GM12878 (cell line): ENCODE measurements around the gene C1QL4. TPM values are rescaled to one million over a fixed set of nuclear protein-coding genes. Genes with fewer than 3 reads are reported as not detected.

ENCODE experiments used
- ATAC-seq: fragments of 200-7000 bp; cut with Tn5 transposase; 3 replicates; pipeline ENCODE4 v1.9.1; 2020; ENCODE audit warnings: mild to moderate bottlenecking, moderate library complexity
- BruUV-seq: library from RNA; stranded (reverse); fragments of 400-500 nt; replicated peaks from 2 replicates; lab custom pipeline; 2021; lab: Mats Ljungman, UMichigan
- CTCF ChIA-PET: fragments of 300-600 bp; sonication (Branson Sonifier 250); formaldehyde crosslinking; extraction: SDS; loops from one replicate; lab custom pipeline; 2021; ENCODE audit warnings: inconsistent platforms; lab: Yijun Ruan, JAX
- POLR2A ChIA-PET: fragments of 350-600 bp; formaldehyde crosslinking; extraction: SDS; loops from one replicate; lab custom pipeline; 2021; ENCODE audit warnings: inconsistent platforms; lab: Charles Lee
- RAD21 ChIA-PET: fragments of 300-600 bp; sonication (Branson Sonifier 250); formaldehyde crosslinking; loops from one replicate; lab custom pipeline; 2023; ENCODE audit warnings: antibody characterized with exemption; ENCODE audit not compliant: unreplicated experiment; lab: Charles Lee
- SMC1A ChIA-PET: fragments of 300-600 bp; sonication (Branson Sonifier 250); formaldehyde crosslinking; loops from one replicate; lab custom pipeline; 2023; ENCODE audit not compliant: unreplicated experiment, uncharacterized antibody; lab: Charles Lee
- DNase-seq: peaks from one replicate; pipeline ENCODE4 v3.0.0-alpha.2; 2011; ENCODE audit warnings: low read depth, low spot score
- FAIRE-seq: peaks from 3 replicates; lab custom pipeline; 2011; peaks lifted over from hg19 to GRCh38; lab: Jason Lieb, UNC
- H2AFZ ChIP-seq: 2 replicates; pipeline ENCODE4 v1.6.0; 2011; ENCODE audit warnings: low read depth, low read length, control low read depth; ENCODE audit not compliant: control insufficient read depth
- H3K27ac ChIP-seq: 2 replicates; pipeline ENCODE4 v1.5.1; 2011; ENCODE audit warnings: control low read depth; ENCODE audit not compliant: control insufficient read depth, insufficient read depth
- H3K27me3 ChIP-seq, 2 experiments: replicated peaks in 1 of 2; 2 replicates each; pipeline versions ENCODE4 v1.6.0 to v1.6.1; 2011; ENCODE audit warnings: low read length in 1 of 2; ENCODE audit not compliant: control insufficient read depth in 2 of 2, insufficient read depth in 2 of 2
- H3K36me3 ChIP-seq, 2 experiments: 2 replicates each; pipeline ENCODE4 v1.5.1; 2011; ENCODE audit warnings: low read length in 1 of 2; ENCODE audit not compliant: control insufficient read depth in 2 of 2, insufficient read depth in 2 of 2
- H3K4me1 ChIP-seq: 2 replicates; pipeline ENCODE4 v1.6.1; 2011; ENCODE audit warnings: mild to moderate bottlenecking, low read length, moderate library complexity, mixed read lengths; ENCODE audit not compliant: control insufficient read depth, insufficient read depth
- H3K4me2 ChIP-seq: 2 replicates; pipeline ENCODE4 v1.6.0; 2011; ENCODE audit warnings: control low read depth; ENCODE audit not compliant: control insufficient read depth, insufficient read depth
- H3K4me3 ChIP-seq: fragments of 200-600 bp; sonication (generic); 2 replicates; pipeline ENCODE4 v1.5.1; 2016
- H3K79me2 ChIP-seq: 2 replicates; pipeline ENCODE4 v1.6.0; 2011; ENCODE audit warnings: low read length; ENCODE audit not compliant: control insufficient read depth, insufficient read depth
- H3K9ac ChIP-seq: 2 replicates; pipeline ENCODE4 v1.8.0; 2011; ENCODE audit warnings: low read length, control low read depth, mixed read lengths; ENCODE audit not compliant: control insufficient read depth, insufficient read depth
- H3K9me3 ChIP-seq: replicated peaks from 3 replicates; pipeline ENCODE4 v1.5.1; 2011; ENCODE audit warnings: mild to moderate bottlenecking, low read length; ENCODE audit not compliant: control insufficient read depth, insufficient read depth
- H4K20me1 ChIP-seq: 2 replicates; pipeline ENCODE4 v1.6.0; 2011; ENCODE audit not compliant: control insufficient read depth, insufficient read depth
- CHD1 ChIP-seq: IDR thresholded peaks from 2 replicates; pipeline ENCODE4 v1.6.1; 2012; ENCODE audit warnings: low read depth, low read length, improper control_type of control experiment
- GATAD2B ChIP-seq: fragments of 450-650 bp; conservative IDR thresholded peaks from 2 replicates; pipeline ENCODE4 v1.6.1; 2017; ENCODE audit warnings: low read depth, mild to moderate bottlenecking, moderate library complexity
- LARP7 ChIP-seq: fragments of 450-650 bp; IDR thresholded peaks from 2 replicates; pipeline ENCODE4 v1.6.1; 2017; ENCODE audit warnings: mild to moderate bottlenecking
- MEF2A ChIP-seq: IDR thresholded peaks from 2 replicates; pipeline ENCODE4 v1.6.1; 2011; ENCODE audit warnings: low read depth, mild to moderate bottlenecking, low read length, moderate library complexity; ENCODE audit not compliant: insufficient read depth
- NR2F1 ChIP-seq: fragments of 450-650 bp; conservative IDR thresholded peaks from 2 replicates; pipeline ENCODE4 v1.6.1; 2017; ENCODE audit warnings: mild to moderate bottlenecking
- RUNX3 ChIP-seq: IDR thresholded peaks from 2 replicates; pipeline ENCODE4 v1.6.1; 2012; ENCODE audit warnings: low read length, inconsistent platforms
- ZNF207 ChIP-seq: fragments of 450-650 bp; IDR thresholded peaks from 2 replicates; pipeline ENCODE4 v1.6.1; 2014; ENCODE audit warnings: antibody characterized with exemption, mild to moderate bottlenecking, borderline replicate concordance
- ZNF384 ChIP-seq: IDR thresholded peaks from 2 replicates; pipeline ENCODE4 v1.6.1; 2012; ENCODE audit warnings: low read depth, mild to moderate bottlenecking, low read length, improper control_type of control experiment, borderline replicate concordance
- WGBS: methylation state at CpG from one replicate; pipeline ENCODE4 v1.1.6; 2016; ENCODE audit warnings: low lambda C conversion rate; ENCODE audit not compliant: insufficient replicate concordance, insufficient coverage; ENCODE audit errors: missing lambda C conversion rate; 5-methylcytosine and 5-hydroxymethylcytosine counted together
- in situ Hi-C: fragments of 300-500 bp; cut with MboI; formaldehyde crosslinking; loops from 9 replicates; pipeline ENCODE4 v1.14.3; 2018; ENCODE audit warnings: mixed read lengths
- intact Hi-C: fragments of 100-400 bp; cut with micrococcal nuclease; formaldehyde crosslinking; loops from one replicate; pipeline ENCODE4 v1.14.2; 2022; ENCODE audit not compliant: unreplicated experiment
- polyA plus RNA-seq, 11 experiments: library from polyadenylated mRNA; depleted of rRNA in 4 of 11; unstranded in 6 of 11; stranded (reverse) in 5 of 11; fragments of >200 nt; fragmentation: Nextera tagmentation in 4 of 11; fragmentation: Illumina TruSeq in 1 of 11; extraction: Ambion mirVana in 4 of 11; extraction: Trizol in 1 of 11; gene quantifications; 1 replicate in 1 of 11; 2 replicates in 10 of 11; pipeline versions ENCODE4 v1.2.1 to v1.2.3, GENCODE V29; 2011 to 2016; ENCODE audit warnings: inconsistent platforms in 2 of 11, missing spikeins in 2 of 11, low read depth in 1 of 11
- total RNA-seq, 4 experiments: library from RNA; depleted of rRNA in 3 of 4; stranded (reverse); fragments of >200 nt in 3 of 4; fragmentation: Illumina TruSeq in 1 of 4; extraction: Trizol in 1 of 4; gene quantifications; 2 replicates each; pipeline versions ENCODE4 v1.2.1 to v1.2.3, GENCODE V29; 2013 to 2021
- TF ChIP-seq, protein P1 (sequence below): IDR thresholded peaks from 2 replicates; pipeline ENCODE4 v1.6.1; 2012; ENCODE audit warnings: low read length, inconsistent platforms
- TF ChIP-seq, protein P2 (sequence below): IDR thresholded peaks from 2 replicates; pipeline ENCODE4 v1.6.1; 2012; ENCODE audit warnings: mild to moderate bottlenecking, low read depth, low read length

The C1QL4 gene
- total and polyA plus RNA-seq, 10 of the 15 experiments (the other 5 are each of a cell fraction or from before 2014, with no cell fraction given), result 0.05 TPM; not detected in 9

DNA sequence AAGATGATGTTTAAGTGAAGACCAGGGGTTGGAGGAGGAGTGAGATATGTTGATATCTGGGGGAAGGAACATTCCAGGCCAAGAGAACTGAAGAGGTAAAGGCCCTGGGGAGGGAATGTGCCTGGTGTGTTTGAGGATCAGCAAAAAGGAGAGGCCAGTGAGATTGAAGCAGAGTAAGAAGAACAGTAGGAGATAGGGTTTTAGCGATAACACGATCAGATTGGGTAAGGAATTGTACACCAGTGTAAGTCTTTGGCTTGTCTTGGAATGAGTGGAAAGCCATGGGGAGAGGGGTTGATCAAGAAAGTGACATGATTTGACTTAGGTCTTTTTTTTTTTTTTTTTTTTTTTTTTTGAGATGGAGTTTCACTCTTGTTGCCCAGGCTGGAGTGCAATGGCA is 9.1 kb downstream of the C1QL4 start:
- no peak overlapping the region for H3K9ac ChIP-seq
- no peak overlapping the region for H3K4me3 ChIP-seq
- DNase-seq (no peak), ATAC-seq (no peak), FAIRE-seq (no peak)
- intact Hi-C loops (no loop called here), in situ Hi-C loops (no loop called here)
- no peak overlapping the region for H3K27ac ChIP-seq
- POLR2A ChIA-PET, result interaction anchor here (0.7 kb wide), 1 partner anchor 15 kb away, joined by 4 read pairs; no protein-coding TSS in a partner anchor
- H2AFZ ChIP-seq, result no peak overlapping the region
- no peaks in the 10 kb centered on the region for H3K27me3 ChIP-seq
- no peak overlapping the region for H3K4me2 ChIP-seq
- no peak for TF ChIP-seq ZNF207
- no peak for TF ChIP-seq LARP7
- H4K20me1 ChIP-seq, result no peaks in the 10 kb centered on the region
- RAD21 ChIA-PET, result no interaction called here
- SMC1A ChIA-PET, result no interaction called here
- CTCF ChIA-PET, result no interaction called here
- peaks cover 4% of the 10 kb centered on the region for H3K4me1 ChIP-seq
- WGBS, result 100% methylated on average over 2 of the region's 2 CpGs
- H3K79me2 ChIP-seq, result peaks cover 10% of the 10 kb centered on the region
- no peaks in the 10 kb centered on the region for H3K9me3 ChIP-seq
- peaks cover 7 to 16% of the 10 kb centered on the region in 2 experiments; a peak in 3 of 4 replicates for H3K36me3 ChIP-seq
- no TSS peak for BruUV-seq

DNA sequence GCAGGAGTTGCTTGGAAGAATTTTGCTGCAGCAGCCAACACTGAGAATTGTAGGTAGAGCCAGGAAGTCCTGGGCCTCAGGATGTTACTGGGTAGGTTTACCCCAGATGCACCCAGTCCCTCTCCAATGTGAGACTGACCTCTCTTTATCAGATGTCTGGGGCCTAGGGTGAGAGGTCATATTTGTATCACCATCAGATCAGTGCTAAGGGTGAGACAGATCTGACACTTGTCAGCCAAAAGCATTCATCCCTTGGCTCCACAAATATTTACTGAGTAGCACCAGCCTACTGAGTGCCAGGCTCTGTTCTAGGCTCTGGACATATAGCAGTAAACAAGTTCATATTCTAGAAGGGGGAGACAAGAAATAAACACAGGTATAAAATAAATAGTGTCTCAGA is 9.6 kb downstream of the C1QL4 start:
- H3K9me3 ChIP-seq, result no peaks in the 10 kb centered on the region
- H3K4me2 ChIP-seq, result no peak overlapping the region
- BruUV-seq, result no TSS peak
- RAD21 ChIA-PET, result no interaction called here
- in situ Hi-C loops, result no loop called here
- peaks cover 10% of the 10 kb centered on the region for H3K79me2 ChIP-seq
- H2AFZ ChIP-seq, result no peak overlapping the region
- CTCF ChIA-PET, result no interaction called here
- DNase-seq, result no peak
- peaks cover 4% of the 10 kb centered on the region for H3K4me1 ChIP-seq
- H3K4me3 ChIP-seq, result no peak overlapping the region
- SMC1A ChIA-PET, result no interaction called here
- no peaks in the 10 kb centered on the region for H3K27me3 ChIP-seq
- no peak overlapping the region for H3K9ac ChIP-seq
- POLR2A ChIA-PET, result no interaction called here
- no peak for FAIRE-seq
- H4K20me1 ChIP-seq, result no peaks in the 10 kb centered on the region
- intact Hi-C loops, result no loop called here
- peaks cover 7 to 16% of the 10 kb centered on the region in 2 experiments; a peak in 3 of 4 replicates for H3K36me3 ChIP-seq
- no peak for ATAC-seq
- TF ChIP-seq NR2F1 (no peak), GATAD2B (no peak), MEF2A (no peak), RUNX3 (no peak), ZNF384 (no peak), CHD1 (no peak)
- TF ChIP-seq, protein P1, sequence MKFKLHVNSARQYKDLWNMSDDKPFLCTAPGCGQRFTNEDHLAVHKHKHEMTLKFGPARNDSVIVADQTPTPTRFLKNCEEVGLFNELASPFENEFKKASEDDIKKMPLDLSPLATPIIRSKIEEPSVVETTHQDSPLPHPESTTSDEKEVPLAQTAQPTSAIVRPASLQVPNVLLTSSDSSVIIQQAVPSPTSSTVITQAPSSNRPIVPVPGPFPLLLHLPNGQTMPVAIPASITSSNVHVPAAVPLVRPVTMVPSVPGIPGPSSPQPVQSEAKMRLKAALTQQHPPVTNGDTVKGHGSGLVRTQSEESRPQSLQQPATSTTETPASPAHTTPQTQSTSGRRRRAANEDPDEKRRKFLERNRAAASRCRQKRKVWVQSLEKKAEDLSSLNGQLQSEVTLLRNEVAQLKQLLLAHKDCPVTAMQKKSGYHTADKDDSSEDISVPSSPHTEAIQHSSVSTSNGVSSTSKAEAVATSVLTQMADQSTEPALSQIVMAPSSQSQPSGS, result no peak
- TF ChIP-seq, protein P2, sequence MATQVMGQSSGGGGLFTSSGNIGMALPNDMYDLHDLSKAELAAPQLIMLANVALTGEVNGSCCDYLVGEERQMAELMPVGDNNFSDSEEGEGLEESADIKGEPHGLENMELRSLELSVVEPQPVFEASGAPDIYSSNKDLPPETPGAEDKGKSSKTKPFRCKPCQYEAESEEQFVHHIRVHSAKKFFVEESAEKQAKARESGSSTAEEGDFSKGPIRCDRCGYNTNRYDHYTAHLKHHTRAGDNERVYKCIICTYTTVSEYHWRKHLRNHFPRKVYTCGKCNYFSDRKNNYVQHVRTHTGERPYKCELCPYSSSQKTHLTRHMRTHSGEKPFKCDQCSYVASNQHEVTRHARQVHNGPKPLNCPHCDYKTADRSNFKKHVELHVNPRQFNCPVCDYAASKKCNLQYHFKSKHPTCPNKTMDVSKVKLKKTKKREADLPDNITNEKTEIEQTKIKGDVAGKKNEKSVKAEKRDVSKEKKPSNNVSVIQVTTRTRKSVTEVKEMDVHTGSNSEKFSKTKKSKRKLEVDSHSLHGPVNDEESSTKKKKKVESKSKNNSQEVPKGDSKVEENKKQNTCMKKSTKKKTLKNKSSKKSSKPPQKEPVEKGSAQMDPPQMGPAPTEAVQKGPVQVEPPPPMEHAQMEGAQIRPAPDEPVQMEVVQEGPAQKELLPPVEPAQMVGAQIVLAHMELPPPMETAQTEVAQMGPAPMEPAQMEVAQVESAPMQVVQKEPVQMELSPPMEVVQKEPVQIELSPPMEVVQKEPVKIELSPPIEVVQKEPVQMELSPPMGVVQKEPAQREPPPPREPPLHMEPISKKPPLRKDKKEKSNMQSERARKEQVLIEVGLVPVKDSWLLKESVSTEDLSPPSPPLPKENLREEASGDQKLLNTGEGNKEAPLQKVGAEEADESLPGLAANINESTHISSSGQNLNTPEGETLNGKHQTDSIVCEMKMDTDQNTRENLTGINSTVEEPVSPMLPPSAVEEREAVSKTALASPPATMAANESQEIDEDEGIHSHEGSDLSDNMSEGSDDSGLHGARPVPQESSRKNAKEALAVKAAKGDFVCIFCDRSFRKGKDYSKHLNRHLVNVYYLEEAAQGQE, result no peak
- H3K27ac ChIP-seq, result no peak overlapping the region
